NCI-H128 (cell line): ENCODE measurements around the gene BBOF1.

Experiments
- DNase-seq: peaks from one replicate; lab custom pipeline; 2025; ENCODE audit not compliant: unreplicated experiment; lab: John Stamatoyannopoulos, UW

The BBOF1 gene

GRCh38 chr14:74022346-74022745 is 3.2 kb downstream of the BBOF1 start:
- DNase-seq = no peak

- DNase-seq = no peak
Measured at GRCh38 chr14:74029136-74029535, 10.0 kb downstream of the BBOF1 start.

- no peak for DNase-seq
Measured at GRCh38 chr14:74034572-74034971, 15.4 kb downstream of the BBOF1 start.

- DNase-seq = no peak
Measured at GRCh38 chr14:74035556-74035955, 16.4 kb downstream of the BBOF1 start.

- peak; percentile 41 for DNase-seq
Measured at GRCh38 chr14:74038020-74038859, 19.1 kb downstream of the BBOF1 start.

- no peak for DNase-seq
Measured at GRCh38 chr14:74042296-74042695, 23.1 kb downstream of the BBOF1 start.

- DNase-seq = no peak
Measured at GRCh38 chr14:74045522-74045921, 26.4 kb downstream of the BBOF1 start.

GRCh38 chr14:74048281-74048680 is 29.1 kb downstream of the BBOF1 start:
- no peak for DNase-seq

- DNase-seq = no peak
Measured at GRCh38 chr14:74049876-74050495, 30.8 kb downstream of the BBOF1 start.

GRCh38 chr14:74062809-74063150 is 43.6 kb downstream of the BBOF1 start:
- no peak for DNase-seq

- DNase-seq = no peak
Measured at GRCh38 chr14:74064426-74064825, 45.3 kb downstream of the BBOF1 start.

GRCh38 chr14:74064883-74065282 is 45.7 kb downstream of the BBOF1 start:
- DNase-seq = no peak

- no peak for DNase-seq
Measured at GRCh38 chr14:74065746-74066575, 46.8 kb downstream of the BBOF1 start.

- DNase-seq = no peak
Measured at GRCh38 chr14:74077401-74077800, 58.3 kb downstream of the BBOF1 start.

GRCh38 chr14:74080820-74081460 is 61.8 kb downstream of the BBOF1 start:
- DNase-seq = no peak

GRCh38 chr14:74081491-74081890 is 62.3 kb downstream of the BBOF1 start:
- no peak for DNase-seq

- DNase-seq = no peak
Measured at GRCh38 chr14:74083161-74083560, 64.0 kb downstream of the BBOF1 start.

GRCh38 chr14:74083784-74084276 is 64.7 kb downstream of the BBOF1 start:
- no peak for DNase-seq

- peak; percentile 100 for DNase-seq
Measured at GRCh38 chr14:74084277-74085046, 65.3 kb downstream of the BBOF1 start, which contains the start of the genes ALDH6A1 and LIN52. ALDH6A1 (minus strand) TSS chr14:74084453; CDS start chr14:74084394, 59 bp downstream. LIN52 (plus strand) TSS chr14:74084956; CDS start chr14:74084975, 19 bp downstream.

GRCh38 chr14:74085047-74085637 is 66.0 kb downstream of the BBOF1 start:
- DNase-seq = no peak
